GM12865 (cell line): Measurements from ENCODE around the gene UBQLN3.

Experiments used
- DNase-seq: peaks from one replicate; pipeline ENCODE4 v3.0.0; 2010; ENCODE audit warnings: low read depth
- H3K4me3 ChIP-seq: 2 replicates; pipeline ENCODE4 v1.5.1; 2011; ENCODE audit warnings: mild to moderate bottlenecking, low read depth, low read length, control low read depth
- TF ChIP-seq, protein P1 (sequence below): IDR thresholded peaks from 2 replicates; pipeline ENCODE4 v1.5.1; 2011; ENCODE audit warnings: low read length, control low read depth, low read depth, inconsistent platforms; ENCODE audit not compliant: insufficient read depth; ENCODE audit errors: missing control alignments

The UBQLN3 gene

DNA sequence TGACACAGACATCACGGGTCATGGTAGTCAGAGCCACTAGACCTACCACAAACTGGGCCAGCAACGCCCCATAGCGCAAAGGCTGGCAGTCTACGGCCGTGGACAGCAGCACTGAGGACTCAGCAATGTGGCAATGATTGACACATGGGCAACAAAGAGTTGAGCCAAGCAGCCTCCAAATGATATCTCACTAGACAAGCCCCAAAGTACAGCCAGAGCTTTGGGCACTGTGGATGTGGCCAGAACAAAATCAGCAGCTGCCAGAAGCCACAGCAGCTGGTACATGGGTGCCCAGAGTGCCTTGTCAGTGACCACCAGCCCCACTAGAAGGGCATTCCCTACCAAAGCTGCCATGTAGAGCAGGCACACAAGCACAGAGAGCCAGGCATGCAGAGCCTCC is 18.0 kb upstream of the UBQLN3 start:
- TF ChIP-seq, protein P1, sequence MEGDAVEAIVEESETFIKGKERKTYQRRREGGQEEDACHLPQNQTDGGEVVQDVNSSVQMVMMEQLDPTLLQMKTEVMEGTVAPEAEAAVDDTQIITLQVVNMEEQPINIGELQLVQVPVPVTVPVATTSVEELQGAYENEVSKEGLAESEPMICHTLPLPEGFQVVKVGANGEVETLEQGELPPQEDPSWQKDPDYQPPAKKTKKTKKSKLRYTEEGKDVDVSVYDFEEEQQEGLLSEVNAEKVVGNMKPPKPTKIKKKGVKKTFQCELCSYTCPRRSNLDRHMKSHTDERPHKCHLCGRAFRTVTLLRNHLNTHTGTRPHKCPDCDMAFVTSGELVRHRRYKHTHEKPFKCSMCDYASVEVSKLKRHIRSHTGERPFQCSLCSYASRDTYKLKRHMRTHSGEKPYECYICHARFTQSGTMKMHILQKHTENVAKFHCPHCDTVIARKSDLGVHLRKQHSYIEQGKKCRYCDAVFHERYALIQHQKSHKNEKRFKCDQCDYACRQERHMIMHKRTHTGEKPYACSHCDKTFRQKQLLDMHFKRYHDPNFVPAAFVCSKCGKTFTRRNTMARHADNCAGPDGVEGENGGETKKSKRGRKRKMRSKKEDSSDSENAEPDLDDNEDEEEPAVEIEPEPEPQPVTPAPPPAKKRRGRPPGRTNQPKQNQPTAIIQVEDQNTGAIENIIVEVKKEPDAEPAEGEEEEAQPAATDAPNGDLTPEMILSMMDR: no peak
- H3K4me3 ChIP-seq: no peak overlapping the region
- DNase-seq: no peak

DNA sequence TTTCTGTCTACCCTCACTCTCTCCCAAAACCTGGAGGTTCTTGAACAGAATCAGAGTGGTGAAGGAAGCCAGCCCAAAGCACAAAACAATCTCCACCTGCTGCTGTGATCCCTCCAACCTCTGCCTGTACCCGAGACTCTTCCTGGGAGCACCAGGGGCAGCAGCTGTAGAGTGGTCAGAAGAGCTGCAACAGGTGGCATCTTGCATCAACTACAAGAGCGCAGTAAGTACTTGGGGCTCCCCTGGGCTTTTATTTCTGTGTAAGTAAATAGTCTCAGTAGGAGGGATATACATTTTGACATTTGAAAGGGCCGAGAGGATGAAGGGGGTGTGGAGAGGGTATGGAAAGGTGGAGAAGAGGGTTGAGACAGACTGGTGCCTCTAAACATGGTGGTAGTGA is 15.0 kb upstream of the UBQLN3 start:
- TF ChIP-seq, protein P1: no peak
- H3K4me3 ChIP-seq: no peak overlapping the region
- no peak for DNase-seq

DNA sequence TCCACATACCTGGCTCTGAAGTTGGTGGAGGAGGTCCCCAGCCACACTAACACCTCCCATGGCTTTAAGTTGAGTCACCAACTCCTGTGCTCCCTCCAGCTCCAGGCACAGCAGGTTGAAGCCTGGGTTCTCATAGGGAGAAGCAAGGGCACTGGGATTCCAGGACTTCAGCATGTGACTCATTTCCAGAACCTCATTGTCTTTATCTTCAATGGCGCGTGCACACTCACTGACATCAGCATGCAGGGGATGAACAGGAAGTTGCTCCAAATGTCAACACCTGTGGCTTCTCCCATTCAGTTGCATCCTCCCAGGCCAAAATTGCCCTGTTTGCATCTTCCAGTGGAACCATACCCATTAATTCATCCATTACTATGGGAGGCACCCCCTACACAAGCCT is 12.6 kb upstream of the UBQLN3 start:
- no peak overlapping the region for H3K4me3 ChIP-seq
- TF ChIP-seq, protein P1: no peak
- DNase-seq: no peak

DNA sequence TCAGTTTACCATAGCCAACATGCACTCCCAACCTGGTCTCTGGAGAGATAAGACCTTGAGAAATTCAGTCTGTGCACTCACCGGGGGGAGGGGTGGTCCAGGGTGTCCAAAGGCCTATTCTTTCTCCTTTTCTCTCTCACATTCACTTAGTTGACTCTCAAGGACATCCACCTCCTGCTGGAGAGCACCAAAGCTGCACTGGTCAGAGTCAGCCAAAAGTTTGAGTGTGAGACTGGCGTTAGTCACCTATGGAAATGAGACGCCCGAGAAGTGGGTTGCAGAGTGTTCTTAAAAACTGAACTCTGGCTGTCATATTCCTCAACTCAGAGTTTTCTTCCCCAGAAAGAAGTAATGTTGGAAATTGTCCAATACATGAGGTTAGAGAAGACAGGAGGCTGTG is 11.8 kb upstream of the UBQLN3 start:
- TF ChIP-seq, protein P1: no peak
- H3K4me3 ChIP-seq: no peak overlapping the region
- no peak for DNase-seq

DNA sequence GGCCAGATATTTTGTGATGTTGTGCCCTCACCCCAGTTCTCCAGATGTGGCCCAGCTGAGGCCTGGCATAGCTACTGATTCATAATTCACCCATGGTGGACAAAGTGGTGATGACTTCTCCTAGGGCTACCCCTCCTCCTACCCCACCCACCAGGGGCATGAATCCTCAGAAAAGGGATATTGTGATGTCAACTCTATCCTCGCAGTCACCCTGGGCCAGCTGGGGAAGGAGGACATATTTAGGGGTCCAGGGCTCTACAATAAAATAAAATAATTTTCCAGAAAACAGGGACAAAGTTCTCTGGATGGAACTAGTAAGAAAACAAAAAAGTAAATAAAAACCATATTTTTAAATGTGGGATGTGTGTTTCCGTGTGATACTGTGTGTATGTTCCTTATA is 6.8 kb upstream of the UBQLN3 start, which contains the start of gene UBQLNL:
Gene UBQLNL, minus strand, starts transcription at position 101 of the 400 bp plus-strand sequence. CDS start 258 bp downstream, outside the sequence.
- DNase-seq: no peak
- H3K4me3 ChIP-seq: no peak within 1 kb of the TSS
- TF ChIP-seq, protein P1: no peak

DNA sequence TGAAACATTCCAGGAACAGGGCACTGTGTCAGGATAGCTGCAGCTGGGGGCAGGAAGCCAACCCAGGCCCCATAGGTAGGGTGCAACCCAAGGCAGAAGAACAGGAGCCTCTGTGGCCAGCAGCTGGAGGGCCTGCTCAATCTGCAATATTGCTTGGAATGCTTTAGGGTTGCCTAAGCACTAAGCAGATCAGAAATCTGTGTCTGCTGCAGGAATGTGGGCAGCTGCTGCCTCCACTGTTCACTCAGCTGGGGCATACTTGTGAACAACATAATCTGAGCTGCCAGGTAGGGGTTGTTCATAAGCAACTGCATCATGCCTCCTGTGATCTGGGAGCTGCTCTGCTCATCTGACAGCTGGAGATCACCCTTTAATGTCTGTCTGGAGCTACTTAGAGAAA is 5.1 kb upstream of the UBQLN3 start:
- no peak overlapping the region for H3K4me3 ChIP-seq
- DNase-seq: no peak
- TF ChIP-seq, protein P1: no peak

DNA sequence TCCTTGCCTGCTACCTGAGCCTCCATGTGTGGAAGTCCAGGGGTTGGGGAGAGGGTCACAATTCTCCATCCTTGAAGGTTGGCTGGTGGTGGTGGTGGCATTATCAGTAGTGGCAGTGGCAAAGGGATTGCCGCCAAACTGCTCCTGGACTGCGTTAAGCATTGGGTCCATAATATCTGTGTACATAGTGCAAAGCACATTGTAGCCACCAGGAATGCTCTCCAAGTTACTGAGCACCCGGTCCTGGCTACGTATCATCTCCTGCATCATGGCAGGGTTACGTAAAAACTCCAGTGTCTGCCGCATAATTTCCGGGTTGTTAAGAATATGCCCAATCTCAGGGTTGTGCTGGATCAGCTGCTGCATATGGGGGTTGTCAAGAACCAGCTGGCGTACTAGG is 1.2 kb downstream of the UBQLN3 start:
- TF ChIP-seq, protein P1: no peak
- DNase-seq: no peak
- H3K4me3 ChIP-seq: no peak overlapping the region
